ENCODE results near the gene KNTC1.

KNTC1 gene

DNA sequence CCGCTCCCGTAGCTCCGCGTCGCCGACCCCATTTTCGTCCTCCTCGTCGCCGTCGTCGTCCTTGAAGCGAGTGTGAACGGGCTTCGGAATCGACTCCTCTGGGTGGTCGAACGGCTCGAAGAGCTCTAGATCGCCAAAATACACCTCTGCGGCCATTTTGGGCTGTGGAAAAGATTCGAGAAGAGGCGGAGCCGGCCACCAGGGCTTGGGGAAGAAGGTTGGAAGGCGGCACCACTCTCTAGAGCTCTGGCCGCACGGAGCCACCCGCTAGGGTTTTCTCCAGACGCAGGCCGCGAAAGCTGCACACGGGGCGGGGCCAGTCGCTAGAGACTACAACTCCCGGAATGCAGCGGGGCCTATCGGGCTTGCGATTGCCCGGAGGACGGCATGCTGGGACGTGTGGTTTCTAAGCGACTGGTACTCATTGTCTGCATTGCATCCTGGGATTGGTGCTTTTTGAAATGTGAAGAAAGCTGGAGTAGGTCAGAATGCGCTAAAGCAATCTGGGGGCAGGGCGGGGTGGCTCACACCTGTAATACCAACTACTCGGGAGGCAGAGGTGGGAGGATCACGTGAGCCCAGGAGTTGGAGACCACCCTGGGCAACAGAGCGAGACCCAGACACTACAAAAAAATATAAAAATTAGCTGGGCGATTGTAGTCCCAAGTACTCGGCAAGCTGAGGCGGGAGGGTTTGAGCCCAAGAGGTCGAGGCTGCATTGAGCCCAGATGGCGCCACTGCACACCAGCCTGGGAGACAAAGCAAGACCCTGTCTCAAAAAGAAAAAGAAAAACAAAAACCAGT is 26.2 kb upstream of the KNTC1 start, which contains the start of gene ZCCHC8 (continued):
- TF ChIP-seq ZNF658 (tag by site-specific recombination; IDR thresholded peaks at IDR 0.05) (no peak), ZNF423 (tag by site-specific recombination; IDR thresholded peaks at IDR 0.05) (no peak), TRIM28 (IDR thresholded peaks at IDR 0.05; ENCODE audit: borderline replicate concordance, low read length) (peak; percentile 80; the same call in 1 of the 2 replicates), ZNF791 (tag by site-specific recombination; IDR thresholded peaks at IDR 0.05) (no peak), ZNF202 (tag by site-specific recombination; IDR thresholded peaks at IDR 0.05; ENCODE audit: borderline replicate concordance) (no peak), ZNF76 (tag by site-specific recombination; IDR thresholded peaks at IDR 0.05; ENCODE audit: borderline replicate concordance, low read depth) (peak; percentile 99), ZNF48 (tag by site-specific recombination; IDR thresholded peaks at IDR 0.05) (no peak), ZNF155 (tag by site-specific recombination; IDR thresholded peaks at IDR 0.05) (no peak), ZNF350 (tag by site-specific recombination; IDR thresholded peaks at IDR 0.05) (no peak), ZNF132 (tag by site-specific recombination; IDR thresholded peaks at IDR 0.05; ENCODE audit: borderline replicate concordance) (no peak), KLF1 (tag by site-specific recombination; IDR thresholded peaks at IDR 0.05) (peak; percentile 36; the same call in 1 of the 2 replicates), ZBTB1 (tag by site-specific recombination; IDR thresholded peaks at IDR 0.05) (no peak), YY1 (tag by site-specific recombination; IDR thresholded peaks at IDR 0.05) (peak; percentile 80), ZNF785 (tag by site-specific recombination; IDR thresholded peaks at IDR 0.05) (peak; percentile 5; the same call in 1 of the 2 replicates), ZNF473 (tag by site-specific recombination; IDR thresholded peaks at IDR 0.05) (no peak), SP7 (tag by site-specific recombination; IDR thresholded peaks at IDR 0.05) (peak; percentile 54; the same call in 1 of the 2 replicates), SP2 (tag by site-specific recombination; IDR thresholded peaks at IDR 0.05) (peak; percentile 62), KLF8 (tag by site-specific recombination; IDR thresholded peaks at IDR 0.05) (peak; percentile 43), IKZF3 (tag by site-specific recombination; IDR thresholded peaks at IDR 0.05) (no peak), ZFHX2 (tag by site-specific recombination; conservative IDR thresholded peaks at IDR 0.05) (peak; percentile 42), ZBTB17 (tag by site-specific recombination; IDR thresholded peaks at IDR 0.05) (peak; percentile 98)
- TF ChIP-seq, protein P1, sequence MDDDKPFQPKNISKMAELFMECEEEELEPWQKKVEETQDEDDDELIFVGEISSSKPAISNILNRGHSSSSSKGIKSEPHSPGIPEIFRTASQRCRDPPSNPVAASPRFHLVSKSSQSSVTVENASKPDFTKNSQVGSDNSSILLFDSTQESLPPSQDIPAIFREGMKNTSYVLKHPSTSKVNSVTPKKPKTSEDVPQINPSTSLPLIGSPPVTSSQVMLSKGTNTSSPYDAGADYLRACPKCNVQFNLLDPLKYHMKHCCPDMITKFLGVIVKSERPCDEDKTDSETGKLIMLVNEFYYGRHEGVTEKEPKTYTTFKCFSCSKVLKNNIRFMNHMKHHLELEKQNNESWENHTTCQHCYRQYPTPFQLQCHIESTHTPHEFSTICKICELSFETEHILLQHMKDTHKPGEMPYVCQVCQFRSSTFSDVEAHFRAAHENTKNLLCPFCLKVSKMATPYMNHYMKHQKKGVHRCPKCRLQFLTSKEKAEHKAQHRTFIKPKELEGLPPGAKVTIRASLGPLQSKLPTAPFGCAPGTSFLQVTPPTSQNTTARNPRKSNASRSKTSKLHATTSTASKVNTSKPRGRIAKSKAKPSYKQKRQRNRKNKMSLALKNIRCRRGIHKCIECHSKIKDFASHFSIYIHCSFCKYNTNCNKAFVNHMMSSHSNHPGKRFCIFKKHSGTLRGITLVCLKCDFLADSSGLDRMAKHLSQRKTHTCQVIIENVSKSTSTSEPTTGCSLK (tag by site-specific recombination; IDR thresholded peaks at IDR 0.05), result no peak
- TF ChIP-seq, protein P2, sequence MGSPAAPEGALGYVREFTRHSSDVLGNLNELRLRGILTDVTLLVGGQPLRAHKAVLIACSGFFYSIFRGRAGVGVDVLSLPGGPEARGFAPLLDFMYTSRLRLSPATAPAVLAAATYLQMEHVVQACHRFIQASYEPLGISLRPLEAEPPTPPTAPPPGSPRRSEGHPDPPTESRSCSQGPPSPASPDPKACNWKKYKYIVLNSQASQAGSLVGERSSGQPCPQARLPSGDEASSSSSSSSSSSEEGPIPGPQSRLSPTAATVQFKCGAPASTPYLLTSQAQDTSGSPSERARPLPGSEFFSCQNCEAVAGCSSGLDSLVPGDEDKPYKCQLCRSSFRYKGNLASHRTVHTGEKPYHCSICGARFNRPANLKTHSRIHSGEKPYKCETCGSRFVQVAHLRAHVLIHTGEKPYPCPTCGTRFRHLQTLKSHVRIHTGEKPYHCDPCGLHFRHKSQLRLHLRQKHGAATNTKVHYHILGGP (tag by site-specific recombination; IDR thresholded peaks at IDR 0.05), result no peak
- TF ChIP-seq, protein P3, sequence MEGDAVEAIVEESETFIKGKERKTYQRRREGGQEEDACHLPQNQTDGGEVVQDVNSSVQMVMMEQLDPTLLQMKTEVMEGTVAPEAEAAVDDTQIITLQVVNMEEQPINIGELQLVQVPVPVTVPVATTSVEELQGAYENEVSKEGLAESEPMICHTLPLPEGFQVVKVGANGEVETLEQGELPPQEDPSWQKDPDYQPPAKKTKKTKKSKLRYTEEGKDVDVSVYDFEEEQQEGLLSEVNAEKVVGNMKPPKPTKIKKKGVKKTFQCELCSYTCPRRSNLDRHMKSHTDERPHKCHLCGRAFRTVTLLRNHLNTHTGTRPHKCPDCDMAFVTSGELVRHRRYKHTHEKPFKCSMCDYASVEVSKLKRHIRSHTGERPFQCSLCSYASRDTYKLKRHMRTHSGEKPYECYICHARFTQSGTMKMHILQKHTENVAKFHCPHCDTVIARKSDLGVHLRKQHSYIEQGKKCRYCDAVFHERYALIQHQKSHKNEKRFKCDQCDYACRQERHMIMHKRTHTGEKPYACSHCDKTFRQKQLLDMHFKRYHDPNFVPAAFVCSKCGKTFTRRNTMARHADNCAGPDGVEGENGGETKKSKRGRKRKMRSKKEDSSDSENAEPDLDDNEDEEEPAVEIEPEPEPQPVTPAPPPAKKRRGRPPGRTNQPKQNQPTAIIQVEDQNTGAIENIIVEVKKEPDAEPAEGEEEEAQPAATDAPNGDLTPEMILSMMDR (tag by site-specific recombination; IDR thresholded peaks at IDR 0.05), result peak; percentile 59
- TF ChIP-seq, protein P4, sequence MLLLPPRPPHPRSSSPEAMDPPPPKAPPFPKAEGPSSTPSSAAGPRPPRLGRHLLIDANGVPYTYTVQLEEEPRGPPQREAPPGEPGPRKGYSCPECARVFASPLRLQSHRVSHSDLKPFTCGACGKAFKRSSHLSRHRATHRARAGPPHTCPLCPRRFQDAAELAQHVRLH (tag by site-specific recombination; IDR thresholded peaks at IDR 0.05), result no peak; the same call in none of the 2 replicates
- TF ChIP-seq, protein P5, sequence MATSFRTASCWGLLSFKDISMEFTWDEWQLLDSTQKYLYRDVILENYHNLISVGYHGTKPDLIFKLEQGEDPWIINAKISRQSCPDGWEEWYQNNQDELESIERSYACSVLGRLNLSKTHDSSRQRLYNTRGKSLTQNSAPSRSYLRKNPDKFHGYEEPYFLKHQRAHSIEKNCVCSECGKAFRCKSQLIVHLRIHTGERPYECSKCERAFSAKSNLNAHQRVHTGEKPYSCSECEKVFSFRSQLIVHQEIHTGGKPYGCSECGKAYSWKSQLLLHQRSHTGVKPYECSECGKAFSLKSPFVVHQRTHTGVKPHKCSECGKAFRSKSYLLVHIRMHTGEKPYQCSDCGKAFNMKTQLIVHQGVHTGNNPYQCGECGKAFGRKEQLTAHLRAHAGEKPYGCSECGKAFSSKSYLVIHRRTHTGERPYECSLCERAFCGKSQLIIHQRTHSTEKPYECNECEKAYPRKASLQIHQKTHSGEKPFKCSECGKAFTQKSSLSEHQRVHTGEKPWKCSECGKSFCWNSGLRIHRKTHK (tag by site-specific recombination; IDR thresholded peaks at IDR 0.05), result no peak
- TF ChIP-seq, protein P6, sequence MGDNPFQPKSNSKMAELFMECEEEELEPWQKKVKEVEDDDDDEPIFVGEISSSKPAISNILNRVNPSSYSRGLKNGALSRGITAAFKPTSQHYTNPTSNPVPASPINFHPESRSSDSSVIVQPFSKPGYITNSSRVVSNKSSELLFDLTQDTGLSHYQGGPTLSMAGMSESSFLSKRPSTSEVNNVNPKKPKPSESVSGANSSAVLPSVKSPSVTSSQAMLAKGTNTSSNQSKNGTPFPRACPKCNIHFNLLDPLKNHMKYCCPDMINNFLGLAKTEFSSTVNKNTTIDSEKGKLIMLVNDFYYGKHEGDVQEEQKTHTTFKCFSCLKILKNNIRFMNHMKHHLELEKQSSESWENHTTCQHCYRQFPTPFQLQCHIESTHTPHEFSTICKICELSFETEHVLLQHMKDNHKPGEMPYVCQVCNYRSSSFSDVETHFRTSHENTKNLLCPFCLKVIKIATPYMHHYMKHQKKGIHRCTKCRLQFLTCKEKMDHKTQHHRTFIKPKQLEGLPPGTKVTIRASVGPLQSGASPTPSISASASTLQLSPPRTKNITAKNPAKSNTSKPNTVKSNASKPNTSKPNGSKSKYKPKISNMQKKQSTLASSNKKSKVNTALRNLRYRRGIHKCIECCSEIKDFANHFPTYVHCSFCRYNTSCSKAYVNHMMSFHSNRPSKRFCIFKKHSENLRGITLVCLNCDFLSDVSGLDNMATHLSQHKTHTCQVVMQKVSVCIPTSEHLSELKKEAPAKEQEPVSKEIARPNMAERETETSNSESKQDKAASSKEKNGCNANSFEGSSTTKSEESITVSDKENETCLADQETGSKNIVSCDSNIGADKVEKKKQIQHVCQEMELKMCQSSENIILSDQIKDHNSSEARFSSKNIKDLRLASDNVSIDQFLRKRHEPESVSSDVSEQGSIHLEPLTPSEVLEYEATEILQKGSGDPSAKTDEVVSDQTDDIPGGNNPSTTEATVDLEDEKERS (tag by site-specific recombination; IDR thresholded peaks at IDR 0.05), result peak; percentile 86; the same call in 1 of the 2 replicates
- TF ChIP-seq, protein P7, sequence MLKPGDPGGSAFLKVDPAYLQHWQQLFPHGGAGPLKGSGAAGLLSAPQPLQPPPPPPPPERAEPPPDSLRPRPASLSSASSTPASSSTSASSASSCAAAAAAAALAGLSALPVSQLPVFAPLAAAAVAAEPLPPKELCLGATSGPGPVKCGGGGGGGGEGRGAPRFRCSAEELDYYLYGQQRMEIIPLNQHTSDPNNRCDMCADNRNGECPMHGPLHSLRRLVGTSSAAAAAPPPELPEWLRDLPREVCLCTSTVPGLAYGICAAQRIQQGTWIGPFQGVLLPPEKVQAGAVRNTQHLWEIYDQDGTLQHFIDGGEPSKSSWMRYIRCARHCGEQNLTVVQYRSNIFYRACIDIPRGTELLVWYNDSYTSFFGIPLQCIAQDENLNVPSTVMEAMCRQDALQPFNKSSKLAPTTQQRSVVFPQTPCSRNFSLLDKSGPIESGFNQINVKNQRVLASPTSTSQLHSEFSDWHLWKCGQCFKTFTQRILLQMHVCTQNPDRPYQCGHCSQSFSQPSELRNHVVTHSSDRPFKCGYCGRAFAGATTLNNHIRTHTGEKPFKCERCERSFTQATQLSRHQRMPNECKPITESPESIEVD (tag by site-specific recombination; IDR thresholded peaks at IDR 0.05), result no peak
